Peyer's patch (tissue), 4 donors: ENCODE results near the gene SERPINA3. TPM values are rescaled to one million over a fixed set of nuclear protein-coding genes. Genes with fewer than 3 reads are reported as not detected.
"Not testable (repeated sequence)": the region's sequence is repeated elsewhere in the genome, so short reads cannot be mapped to it uniquely, and the experiment has no call there.

Experiments
- DNase-seq, 3 donors: peaks; one replicate each; pipeline ENCODE4 v3.0.0-alpha.2; 2017 to 2019
- H3K27ac ChIP-seq, 4 donors: fragments of 200-600 bp; sonication (generic); one replicate each; pipeline ENCODE4 v1.5.1; 2016 to 2019
- H3K27me3 ChIP-seq, 2 donors: fragments of 200-600 bp; sonication (generic); one replicate each; pipeline ENCODE4 v1.5.1; 2019
- H3K36me3 ChIP-seq, 3 donors: fragments of 200-600 bp; sonication (generic); one replicate each; pipeline ENCODE4 v1.5.1; 2016 to 2019
- H3K4me1 ChIP-seq, 4 donors: fragments of 200-600 bp; sonication (generic); one replicate each; pipeline ENCODE4 v1.5.1; 2016 to 2019
- H3K4me3 ChIP-seq, 4 donors: fragments of 200-600 bp; sonication (generic); 1 replicate in 3 of 4; 2 replicates in 1 of 4; pipeline ENCODE4 v1.5.1; 2016 to 2019; ENCODE audit warnings: mild to moderate bottlenecking in 1 of 4
- H3K9me3 ChIP-seq, 4 donors: fragments of 200-600 bp; sonication (generic); one replicate each; pipeline ENCODE4 v1.5.1; 2016 to 2019; ENCODE audit warnings: mild to moderate bottlenecking in 1 of 4
- POLR2A ChIP-seq, 2 donors: fragments of 450-650 bp; IDR thresholded peaks; one replicate each; pipeline ENCODE4 v1.5.1; 2017; ENCODE audit warnings: antibody characterized with exemption in 2 of 2, mild to moderate bottlenecking in 2 of 2, moderate library complexity in 2 of 2
- total RNA-seq, 4 donors: library from RNA; depleted of rRNA; stranded (reverse); fragments of >200 nt; gene quantifications; one replicate each; pipeline ENCODE4 v1.1.0, GENCODE V29; 2016
- TF ChIP-seq, protein P1 (sequence below), 6 experiments: fragments of 450-650 bp in 4 of 6; fragments of 200-600 bp in 2 of 6; sonication (generic) in 1 of 6; IDR thresholded peaks; one replicate each; pipeline ENCODE4 v1.5.1; 2017 to 2019; ENCODE audit warnings: antibody characterized with exemption in 6 of 6, mild to moderate bottlenecking in 3 of 6, moderate library complexity in 1 of 6

SERPINA3 gene
- total RNA-seq, 4 donors from 2014 or later = 25.9 to 61.8 (median 34.5) TPM

DNA sequence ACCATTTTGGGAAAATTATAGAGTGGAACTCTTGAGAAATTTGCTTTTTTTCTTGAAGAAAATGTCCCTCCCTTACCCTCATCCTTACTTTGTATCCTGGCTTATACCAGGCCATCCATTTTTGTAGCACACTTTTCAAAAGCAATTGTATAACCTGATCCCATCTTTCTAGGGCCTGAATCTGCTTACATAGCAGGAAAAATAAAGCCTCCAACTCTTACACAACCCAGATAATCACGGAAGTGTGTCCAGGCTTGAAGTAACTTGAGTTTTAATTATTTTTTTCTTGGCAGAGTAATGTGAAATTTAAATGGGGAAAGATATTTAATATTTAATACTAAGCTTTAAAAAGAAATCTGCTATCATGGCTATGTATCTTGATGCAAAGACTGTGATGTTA is 23.0 kb downstream of the SERPINA3 start:
- TF ChIP-seq, protein P1, sequence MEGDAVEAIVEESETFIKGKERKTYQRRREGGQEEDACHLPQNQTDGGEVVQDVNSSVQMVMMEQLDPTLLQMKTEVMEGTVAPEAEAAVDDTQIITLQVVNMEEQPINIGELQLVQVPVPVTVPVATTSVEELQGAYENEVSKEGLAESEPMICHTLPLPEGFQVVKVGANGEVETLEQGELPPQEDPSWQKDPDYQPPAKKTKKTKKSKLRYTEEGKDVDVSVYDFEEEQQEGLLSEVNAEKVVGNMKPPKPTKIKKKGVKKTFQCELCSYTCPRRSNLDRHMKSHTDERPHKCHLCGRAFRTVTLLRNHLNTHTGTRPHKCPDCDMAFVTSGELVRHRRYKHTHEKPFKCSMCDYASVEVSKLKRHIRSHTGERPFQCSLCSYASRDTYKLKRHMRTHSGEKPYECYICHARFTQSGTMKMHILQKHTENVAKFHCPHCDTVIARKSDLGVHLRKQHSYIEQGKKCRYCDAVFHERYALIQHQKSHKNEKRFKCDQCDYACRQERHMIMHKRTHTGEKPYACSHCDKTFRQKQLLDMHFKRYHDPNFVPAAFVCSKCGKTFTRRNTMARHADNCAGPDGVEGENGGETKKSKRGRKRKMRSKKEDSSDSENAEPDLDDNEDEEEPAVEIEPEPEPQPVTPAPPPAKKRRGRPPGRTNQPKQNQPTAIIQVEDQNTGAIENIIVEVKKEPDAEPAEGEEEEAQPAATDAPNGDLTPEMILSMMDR (IDR thresholded peaks at IDR 0.05) = no peak
- no peak for TF ChIP-seq POLR2A (IDR thresholded peaks at IDR 0.05)
- no peak overlapping the region for H3K27ac ChIP-seq
- DNase-seq = no peak
- H3K4me1 ChIP-seq = no peaks in the 10 kb centered on the region
- H3K9me3 ChIP-seq = no peaks in the 10 kb centered on the region
- H3K27me3 ChIP-seq = no peaks in the 10 kb centered on the region
- H3K36me3 ChIP-seq = no peaks in the 10 kb centered on the region
- H3K4me3 ChIP-seq = no peak overlapping the region

DNA sequence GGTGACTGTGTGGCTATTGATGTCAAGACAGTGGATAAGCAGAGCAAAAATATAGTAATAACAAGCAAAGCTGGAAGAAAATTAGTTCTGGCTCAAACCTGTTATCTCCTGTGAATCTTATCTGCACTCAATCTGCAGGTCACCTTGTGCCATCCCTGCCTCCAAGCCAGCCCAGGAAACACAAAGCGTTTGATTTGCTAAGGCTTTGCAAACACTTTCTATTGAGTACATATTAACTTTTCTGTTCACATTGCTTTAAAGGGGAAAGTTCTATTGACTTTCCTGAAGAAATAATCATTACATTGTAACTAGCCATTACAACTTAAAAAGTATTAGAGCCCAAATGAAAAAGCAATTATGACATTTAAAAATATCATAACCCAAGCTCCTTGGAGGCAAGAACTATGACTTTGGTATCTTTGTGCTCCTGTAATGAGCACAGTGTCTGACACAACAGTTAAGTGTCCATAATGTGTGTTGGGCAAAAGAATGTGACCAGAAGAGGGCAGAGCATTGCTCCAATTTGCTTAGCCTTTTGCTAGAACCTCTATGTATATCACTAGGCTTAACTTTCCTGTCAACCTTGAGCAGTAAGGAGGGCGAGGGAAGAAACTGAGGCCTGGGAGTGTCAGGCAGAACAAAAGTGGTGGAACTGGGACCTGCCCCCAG is 24.7 kb downstream of the SERPINA3 start:
- no peak for DNase-seq
- Histone ChIP-seq H3K27ac (no peak overlapping the region), H3K4me3 (no peak overlapping the region), H3K36me3 (no peaks in the 10 kb centered on the region), H3K4me1 (no peaks in the 10 kb centered on the region), H3K9me3 (no peaks in the 10 kb centered on the region), H3K27me3 (no peaks in the 10 kb centered on the region)
- TF ChIP-seq, protein P1 (IDR thresholded peaks at IDR 0.05) = peak in 2 of 6 experiments; percentile 11 to 13
- TF ChIP-seq POLR2A (IDR thresholded peaks at IDR 0.05) = no peak

DNA sequence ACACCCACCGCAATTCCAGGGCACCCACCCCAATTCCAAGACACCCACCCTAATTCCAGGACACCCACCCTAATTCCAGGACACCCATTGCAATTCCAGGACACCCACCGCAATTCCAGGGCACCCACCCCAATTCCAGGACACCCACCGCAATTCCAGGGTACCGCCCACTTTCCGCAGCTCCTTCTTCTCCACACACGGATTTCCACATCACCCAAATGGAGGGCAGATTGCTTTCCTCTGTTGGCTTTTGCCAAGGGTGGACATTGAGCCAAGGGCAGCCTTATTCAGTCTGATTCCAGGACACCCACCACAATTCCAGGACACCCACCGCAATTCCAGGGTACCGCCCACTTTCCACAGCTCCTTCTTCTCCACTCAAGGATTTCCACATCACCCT is 25.6 kb downstream of the SERPINA3 start:
- not testable (repeated sequence) for H3K27me3 ChIP-seq, H3K27ac ChIP-seq, DNase-seq, H3K36me3 ChIP-seq, H3K4me1 ChIP-seq, H3K9me3 ChIP-seq, H3K4me3 ChIP-seq

DNA sequence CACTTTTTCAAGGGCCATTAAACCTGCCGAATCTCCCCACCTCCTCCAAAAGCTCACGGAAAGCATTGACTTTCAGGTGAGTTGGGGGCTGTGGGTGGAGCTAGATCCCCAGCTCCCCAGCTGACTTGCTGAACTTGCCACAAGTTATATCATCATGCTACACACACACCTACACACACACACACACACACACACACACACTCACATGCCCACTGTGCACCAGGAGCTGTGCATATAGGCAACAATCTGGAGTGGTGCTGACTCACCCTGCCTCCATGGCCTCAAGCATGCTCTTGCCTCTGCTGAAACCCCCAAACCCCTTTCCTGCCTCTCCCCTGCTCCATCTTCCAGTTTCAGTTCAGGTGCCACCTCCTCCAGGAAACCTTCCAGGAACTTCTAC is 26.1 kb downstream of the SERPINA3 start:
- H3K9me3 ChIP-seq = no peaks in the 10 kb centered on the region
- H3K4me3 ChIP-seq = no peak overlapping the region
- TF ChIP-seq POLR2A (IDR thresholded peaks at IDR 0.05) = no peak
- TF ChIP-seq, protein P1 (IDR thresholded peaks at IDR 0.05) = no peak
- H3K36me3 ChIP-seq = no peaks in the 10 kb centered on the region
- H3K27ac ChIP-seq = no peak overlapping the region
- no peaks in the 10 kb centered on the region for H3K4me1 ChIP-seq
- DNase-seq = no peak
- no peaks in the 10 kb centered on the region for H3K27me3 ChIP-seq

DNA sequence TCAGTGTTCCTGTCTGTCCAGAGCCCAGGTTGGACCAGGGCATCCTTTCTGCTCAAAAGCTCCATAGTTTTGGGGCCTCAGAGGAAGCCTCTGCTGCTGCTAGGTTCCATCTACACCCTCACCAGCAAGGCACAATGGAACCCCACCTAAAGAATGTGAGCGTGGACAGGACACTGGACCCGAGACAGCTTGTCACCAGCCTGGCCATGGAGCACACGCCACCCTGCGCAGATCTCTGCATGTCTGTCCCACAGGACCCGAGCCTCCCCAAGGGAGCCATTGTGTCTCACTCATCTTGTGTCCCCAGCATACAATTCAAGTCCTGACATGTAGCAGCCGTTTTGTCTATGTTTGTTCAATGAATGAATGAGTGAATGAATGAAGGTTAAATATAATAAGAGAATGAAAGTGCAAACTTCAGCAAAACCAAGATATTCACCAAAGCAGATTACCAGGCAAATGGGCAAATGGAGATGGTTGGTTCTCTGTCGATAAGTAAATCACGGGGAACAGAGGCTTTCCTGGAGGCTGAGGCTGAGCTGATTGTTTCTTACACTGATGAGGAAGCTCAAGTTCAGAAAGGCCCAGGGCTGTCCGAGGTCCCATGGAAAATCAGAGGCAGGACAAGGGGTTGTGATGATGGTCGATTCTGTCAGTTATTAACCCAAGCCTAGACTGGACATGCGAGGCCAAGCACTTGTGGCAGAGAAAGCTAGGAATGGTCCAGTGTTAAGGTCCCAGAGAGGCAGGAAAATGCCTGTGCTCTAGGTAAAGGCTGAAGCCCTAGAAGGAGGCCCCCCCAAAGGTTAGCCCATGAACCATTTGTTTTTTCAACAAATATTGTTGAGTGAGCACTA is 27.0 kb downstream of the SERPINA3 start:
- no peaks in the 10 kb centered on the region for H3K4me1 ChIP-seq
- H3K27me3 ChIP-seq = no peaks in the 10 kb centered on the region
- no peaks in the 10 kb centered on the region for H3K9me3 ChIP-seq
- H3K36me3 ChIP-seq = no peaks in the 10 kb centered on the region
- H3K27ac ChIP-seq = no peak overlapping the region
- DNase-seq = no peak
- TF ChIP-seq, protein P1 (IDR thresholded peaks at IDR 0.05) = no peak
- TF ChIP-seq POLR2A (IDR thresholded peaks at IDR 0.05) = no peak
- H3K4me3 ChIP-seq = no peak overlapping the region
